NCI-H774 (cell line): ENCODE measurements around the gene SDHAF2.
"Not testable (repeated sequence)": the region's sequence is repeated elsewhere in the genome, so short reads cannot be mapped to it uniquely, and the experiment has no call there.

ENCODE experiments used
- DNase-seq: peaks from one replicate; lab custom pipeline; 2025; lab: John Stamatoyannopoulos, UW

The SDHAF2 gene

DNA sequence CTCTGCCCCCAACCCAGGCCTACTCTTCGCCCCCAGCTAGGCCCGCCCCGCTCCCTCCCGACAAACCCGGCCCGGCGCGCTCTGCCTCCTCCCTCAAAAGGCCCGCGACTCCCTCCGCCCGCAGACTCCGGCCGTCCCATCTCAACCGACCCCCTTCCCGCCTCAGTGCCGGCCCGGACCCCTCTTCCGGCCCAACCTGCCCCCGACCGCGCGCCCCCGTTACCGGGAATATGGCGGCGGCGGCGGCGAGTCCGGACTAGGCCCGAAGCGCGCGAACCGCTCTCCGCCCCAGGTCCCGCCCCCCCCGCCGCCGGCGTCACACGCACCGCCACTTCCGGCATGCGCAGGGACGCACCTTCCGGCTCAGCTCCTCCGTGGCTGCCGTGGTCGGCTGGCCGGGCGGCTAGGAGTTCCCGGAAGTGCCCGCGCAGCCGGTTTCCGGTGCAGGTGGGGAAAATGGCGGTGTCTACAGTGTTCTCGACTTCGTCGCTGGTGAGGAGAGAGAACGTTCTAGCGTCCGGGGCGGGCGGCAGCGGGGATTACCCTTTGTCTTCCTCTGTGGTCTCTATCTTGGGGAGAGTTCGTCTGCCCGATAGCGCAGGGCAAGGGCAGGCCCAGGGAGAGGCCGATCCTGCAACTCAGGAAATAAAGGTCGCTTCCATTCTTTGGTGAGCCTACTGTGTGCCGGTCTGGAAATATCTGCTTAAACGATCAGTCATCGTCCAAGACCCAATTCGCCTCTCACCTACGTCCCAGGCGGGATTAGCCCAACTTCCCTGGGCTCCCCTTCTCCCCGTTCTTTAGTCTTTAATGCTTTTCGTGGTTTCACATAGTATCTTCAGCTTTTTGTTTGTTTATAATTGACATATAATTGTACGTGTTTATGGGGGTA lies at the start of gene SDHAF2, which contains the start of gene CPSF7:
Gene SDHAF2 (plus strand): TSS at position 434 of the 892 bp plus-strand sequence. CDS start 23 bp downstream, at position 457.
Gene CPSF7 (minus strand): TSS at position 285 of the 892 bp plus-strand sequence. CDS start 740 bp downstream, outside the sequence.
- peak; percentile 99 for DNase-seq

DNA sequence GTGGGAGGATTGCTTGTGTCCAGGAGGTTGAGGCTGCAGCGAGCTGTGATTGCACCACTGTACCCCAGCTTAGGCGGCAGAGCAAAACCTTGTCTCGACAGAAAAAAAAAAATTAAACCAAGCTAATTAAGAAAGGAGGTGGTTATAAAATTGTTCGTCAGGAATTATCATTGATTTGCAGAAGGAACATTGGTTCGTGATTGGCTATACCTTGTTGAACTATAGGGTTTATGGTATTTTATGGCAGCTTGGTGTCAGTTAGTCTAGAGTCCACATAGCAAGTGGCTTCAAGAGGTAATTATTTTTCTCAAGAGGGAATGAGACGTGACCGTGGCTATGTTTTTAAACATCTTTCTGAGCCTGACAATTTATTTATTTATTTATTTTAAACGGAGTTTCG lies 49.0 kb upstream of the SDHAF2 start:
- no peak for DNase-seq

- DNase-seq: not testable (repeated sequence)
Observed at GRCh38 chr11:61383859-61384258, 46.1 kb upstream of the SDHAF2 start.

GRCh38 chr11:61384271-61385242 lies 45.4 kb upstream of the SDHAF2 start:
- peak; percentile 22 for DNase-seq

DNA sequence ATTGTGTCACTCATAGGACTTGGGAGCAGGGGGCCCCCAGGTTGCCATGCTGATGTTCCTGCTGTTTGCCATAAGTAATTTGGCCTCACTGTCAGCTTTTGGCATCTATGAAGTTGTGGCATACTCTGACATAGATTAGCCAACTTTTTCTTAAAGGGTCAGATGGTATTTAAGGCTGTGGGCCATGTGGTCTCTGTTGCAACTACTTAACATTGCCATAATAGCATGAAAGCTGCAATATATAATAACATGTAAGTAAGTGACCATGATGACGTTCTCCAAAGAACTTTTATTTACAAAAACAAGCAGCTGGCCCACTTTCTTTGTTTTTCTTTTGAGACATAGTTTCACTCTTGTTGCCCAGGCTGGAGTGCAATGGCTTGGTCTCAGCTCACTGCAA lies 39.8 kb upstream of the SDHAF2 start:
- DNase-seq: no peak

DNA sequence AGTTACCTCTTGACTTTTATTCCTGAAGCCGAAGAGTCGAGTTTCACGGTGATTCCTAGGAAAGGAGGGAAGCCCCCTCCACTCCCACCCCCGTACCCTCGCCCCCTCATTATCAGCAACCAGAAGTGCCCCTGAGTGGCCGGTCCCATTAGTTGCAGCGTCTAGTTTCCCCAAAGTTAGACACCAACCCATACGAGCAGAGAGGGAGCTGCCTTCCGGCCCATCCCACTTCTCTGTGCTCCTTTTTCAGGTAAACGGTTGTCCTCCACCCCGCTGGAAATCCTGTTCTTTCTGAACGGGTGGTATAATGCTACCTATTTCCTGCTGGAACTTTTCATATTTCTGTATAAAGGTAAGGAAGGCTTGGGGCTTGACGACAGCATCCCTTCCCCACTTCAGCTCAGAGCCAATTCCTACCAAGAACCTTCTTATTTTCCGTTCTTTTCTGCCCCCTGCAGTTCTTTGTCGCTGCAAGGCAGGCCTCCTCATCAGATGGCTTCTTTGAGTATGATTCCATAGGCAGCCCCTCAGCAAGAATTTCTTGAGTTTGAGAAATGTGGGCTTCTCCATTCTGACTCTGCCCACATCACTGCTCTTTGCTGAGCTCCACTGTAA lies 36.8 kb upstream of the SDHAF2 start:
- DNase-seq: no peak

- DNase-seq: no peak
Observed at GRCh38 chr11:61401173-61401572, 28.8 kb upstream of the SDHAF2 start.

- DNase-seq: no peak
Observed at GRCh38 chr11:61401573-61401972, 28.4 kb upstream of the SDHAF2 start.

DNA sequence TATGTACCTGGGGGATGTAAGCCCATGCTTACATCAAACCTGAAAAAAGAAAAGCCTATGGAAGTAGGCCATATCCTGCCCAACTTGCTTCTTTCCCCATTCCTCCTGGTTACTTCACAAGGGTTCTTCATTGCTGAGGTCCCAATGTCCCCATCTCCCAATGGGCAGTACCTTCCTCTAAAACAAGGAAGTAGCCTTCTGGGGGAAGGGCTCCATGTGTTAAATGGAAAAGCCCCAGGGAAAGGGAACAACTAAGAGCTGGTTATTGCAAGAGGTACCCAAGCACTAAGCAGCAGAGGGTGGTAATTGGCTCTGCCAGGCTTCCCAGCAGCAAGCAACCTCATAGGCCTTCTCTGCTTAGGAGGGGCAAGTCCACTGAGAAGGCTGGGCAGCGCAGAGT lies 26.3 kb upstream of the SDHAF2 start:
- DNase-seq: no peak

GRCh38 chr11:61404103-61404502 lies 25.8 kb upstream of the SDHAF2 start:
- DNase-seq: no peak

DNA sequence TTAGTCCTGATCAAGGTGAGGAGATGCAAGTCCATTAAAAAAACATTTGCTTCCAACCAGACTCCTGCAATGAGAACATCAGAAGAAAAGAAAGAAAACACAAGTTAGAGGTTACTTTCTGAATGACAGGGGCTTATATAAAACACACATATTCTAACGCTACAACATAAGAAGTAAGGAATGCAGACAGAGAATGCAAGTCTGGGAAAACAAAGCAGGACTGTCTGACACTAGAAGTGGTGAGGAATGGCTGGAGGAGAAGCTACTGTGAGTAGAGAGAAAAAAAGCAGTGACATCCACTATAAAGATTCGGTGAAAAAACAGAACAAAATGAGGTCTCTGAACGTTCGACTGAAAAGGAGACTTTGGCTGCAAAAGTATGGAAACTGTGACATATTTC lies 25.3 kb upstream of the SDHAF2 start:
- DNase-seq: no peak

DNA sequence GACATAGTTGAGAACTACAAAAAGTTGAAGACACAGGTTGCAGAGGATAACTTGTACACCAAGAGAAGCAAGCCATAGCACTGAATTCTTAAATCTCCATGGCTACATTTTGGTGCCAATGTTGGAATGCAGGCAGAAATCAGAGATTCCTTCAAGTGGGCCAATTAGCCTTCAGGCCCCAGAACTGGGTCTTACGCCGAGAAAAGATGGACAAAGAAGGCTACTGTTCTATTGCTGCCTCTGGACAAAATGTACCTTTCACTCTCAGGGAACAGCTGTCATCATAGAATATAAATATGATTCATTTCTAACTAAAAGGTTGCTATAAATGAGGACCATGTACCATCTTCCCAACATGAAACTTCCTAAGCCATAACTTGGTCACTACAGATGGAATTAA lies 23.9 kb upstream of the SDHAF2 start:
- DNase-seq: no peak

- DNase-seq: no peak
Observed at GRCh38 chr11:61406991-61407728, 22.8 kb upstream of the SDHAF2 start.

- no peak for DNase-seq
Observed at GRCh38 chr11:61411589-61411988, 18.3 kb upstream of the SDHAF2 start.

GRCh38 chr11:61413496-61413895 lies 16.4 kb upstream of the SDHAF2 start:
- DNase-seq: no peak

- no peak for DNase-seq
Observed at GRCh38 chr11:61414547-61414946, 15.4 kb upstream of the SDHAF2 start.

DNA sequence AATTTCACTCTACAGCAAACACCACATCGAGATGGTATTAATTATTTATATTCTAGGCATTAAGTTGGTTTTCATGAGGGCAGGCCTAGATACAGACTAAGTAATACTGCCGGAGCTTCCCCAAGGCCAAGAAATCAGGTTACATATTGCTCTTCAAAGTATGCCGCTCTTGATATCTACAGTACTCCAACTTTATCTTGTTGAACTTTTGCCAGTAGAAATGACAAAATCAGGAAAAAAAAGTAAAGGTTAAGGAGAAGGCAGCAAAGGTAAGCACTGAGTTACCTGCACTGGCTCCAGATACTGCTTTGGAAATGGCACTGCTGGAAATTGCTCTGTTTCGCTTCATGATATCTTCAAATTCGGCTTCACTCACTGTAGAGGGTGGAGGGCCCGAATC lies 14.5 kb upstream of the SDHAF2 start:
- DNase-seq: no peak

DNA sequence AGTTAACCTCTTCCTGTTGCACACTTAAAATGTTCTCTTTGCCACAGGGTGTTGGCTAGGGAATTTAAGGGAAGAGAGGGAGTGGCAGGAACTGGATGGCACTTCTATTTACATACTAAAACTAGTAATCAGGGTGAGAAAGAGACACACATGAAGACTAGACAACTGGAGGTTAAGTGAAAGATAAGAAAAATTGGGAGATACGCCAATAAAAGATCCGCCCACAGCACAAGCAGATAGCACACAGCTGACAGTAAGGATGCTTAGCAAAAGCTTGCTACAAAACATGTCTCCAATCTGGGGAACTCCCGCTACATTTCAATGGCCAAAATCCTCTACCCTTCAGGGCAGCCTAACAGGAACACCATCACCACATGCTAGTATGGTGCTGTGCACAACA lies 13.0 kb upstream of the SDHAF2 start:
- no peak for DNase-seq

DNA sequence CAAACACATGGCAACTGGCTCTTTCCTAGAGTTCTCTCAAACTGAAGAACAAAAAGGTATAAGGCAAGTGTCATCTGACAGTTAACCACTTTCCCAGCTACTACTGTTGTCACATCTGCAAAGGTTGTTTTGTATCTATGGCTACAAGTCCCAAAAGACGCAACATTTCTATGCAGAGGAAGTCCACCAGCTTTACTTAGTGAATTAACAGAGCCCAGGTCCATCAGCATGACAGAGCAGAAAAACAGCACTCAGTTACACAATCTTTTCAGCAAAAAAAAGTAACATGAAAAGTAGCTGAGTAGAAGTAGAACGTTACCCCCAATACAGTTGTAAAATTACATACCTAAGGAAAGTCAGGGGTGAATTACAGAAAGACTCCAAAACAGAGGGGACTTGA lies 12.3 kb upstream of the SDHAF2 start:
- no peak for DNase-seq

DNA sequence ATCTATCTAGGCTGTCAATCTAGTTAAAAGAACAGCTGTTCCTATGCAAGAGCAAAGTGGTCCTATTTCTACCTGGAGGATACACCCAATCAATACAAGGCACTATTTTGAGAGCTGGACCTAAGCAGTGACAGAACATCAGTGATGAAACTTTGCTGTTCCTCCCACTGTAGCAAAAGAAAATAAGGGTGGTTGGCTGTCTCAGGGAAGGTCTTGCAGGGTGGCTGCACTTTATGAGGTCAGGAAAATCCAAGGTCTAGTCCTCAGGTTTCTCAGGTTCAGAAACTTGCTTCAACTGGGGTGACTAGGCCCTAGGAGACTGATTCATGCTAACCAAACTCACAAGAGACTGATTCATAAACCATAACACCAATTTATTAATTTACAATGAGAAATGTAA lies 11.8 kb upstream of the SDHAF2 start:
- no peak for DNase-seq

DNA sequence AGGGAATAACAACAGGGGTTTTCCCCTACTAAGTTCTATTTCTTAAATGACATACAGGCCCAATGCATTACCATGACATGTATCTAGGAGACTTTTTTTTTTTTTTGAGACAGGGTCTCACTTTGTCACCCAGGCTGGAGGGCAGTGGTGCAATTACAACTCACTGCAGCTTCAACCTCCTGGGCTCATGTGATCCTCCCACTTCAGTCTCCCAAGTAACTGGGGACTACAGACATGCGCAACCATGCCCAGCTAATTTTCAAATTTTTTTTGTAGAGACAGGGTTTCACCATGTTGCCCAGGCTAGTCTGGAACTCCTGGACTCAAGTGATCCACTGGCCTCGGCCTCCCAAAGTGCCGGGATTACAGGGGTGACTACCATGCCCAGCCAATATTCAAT lies 7.7 kb upstream of the SDHAF2 start:
- no peak for DNase-seq
